Activated CD4-positive, CD25-positive, alpha-beta regulatory T cell treated with anti-CD3 and anti-CD28 coated beads, Interleukin-2, amount 50 U/mL, for 16 hours (primary cell): ENCODE results near the gene LRRC25.
"Not testable (repeated sequence)": the region's sequence is repeated elsewhere in the genome, so short reads cannot be mapped to it uniquely, and the experiment has no call there.

ENCODE experiments used
- DNase-seq: peaks from one replicate; pipeline ENCODE4 v3.0.0-alpha.2; 2020; ENCODE audit warnings: low read depth, low spot score

The LRRC25 gene

DNA sequence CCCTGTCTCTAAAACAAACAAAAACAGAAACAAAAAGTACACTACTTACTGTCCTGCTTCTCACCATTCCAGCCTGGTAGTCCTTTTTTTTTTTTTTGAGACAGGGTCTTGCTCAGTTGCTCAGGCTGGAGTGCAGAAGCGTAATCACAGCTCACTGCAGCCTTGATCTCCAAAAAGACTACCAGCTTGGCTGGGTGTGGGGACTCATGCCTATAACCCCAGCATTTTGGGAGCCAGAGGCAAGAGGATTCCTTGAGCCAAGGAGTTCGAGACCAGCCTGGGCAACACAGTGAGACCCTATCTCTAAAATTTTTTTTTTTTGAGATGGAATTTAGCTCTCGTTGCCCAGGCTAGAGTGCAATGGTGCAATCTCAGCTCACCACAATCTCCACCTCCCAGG, 16.6 kb downstream of the LRRC25 start:
- DNase-seq = no peak

DNA sequence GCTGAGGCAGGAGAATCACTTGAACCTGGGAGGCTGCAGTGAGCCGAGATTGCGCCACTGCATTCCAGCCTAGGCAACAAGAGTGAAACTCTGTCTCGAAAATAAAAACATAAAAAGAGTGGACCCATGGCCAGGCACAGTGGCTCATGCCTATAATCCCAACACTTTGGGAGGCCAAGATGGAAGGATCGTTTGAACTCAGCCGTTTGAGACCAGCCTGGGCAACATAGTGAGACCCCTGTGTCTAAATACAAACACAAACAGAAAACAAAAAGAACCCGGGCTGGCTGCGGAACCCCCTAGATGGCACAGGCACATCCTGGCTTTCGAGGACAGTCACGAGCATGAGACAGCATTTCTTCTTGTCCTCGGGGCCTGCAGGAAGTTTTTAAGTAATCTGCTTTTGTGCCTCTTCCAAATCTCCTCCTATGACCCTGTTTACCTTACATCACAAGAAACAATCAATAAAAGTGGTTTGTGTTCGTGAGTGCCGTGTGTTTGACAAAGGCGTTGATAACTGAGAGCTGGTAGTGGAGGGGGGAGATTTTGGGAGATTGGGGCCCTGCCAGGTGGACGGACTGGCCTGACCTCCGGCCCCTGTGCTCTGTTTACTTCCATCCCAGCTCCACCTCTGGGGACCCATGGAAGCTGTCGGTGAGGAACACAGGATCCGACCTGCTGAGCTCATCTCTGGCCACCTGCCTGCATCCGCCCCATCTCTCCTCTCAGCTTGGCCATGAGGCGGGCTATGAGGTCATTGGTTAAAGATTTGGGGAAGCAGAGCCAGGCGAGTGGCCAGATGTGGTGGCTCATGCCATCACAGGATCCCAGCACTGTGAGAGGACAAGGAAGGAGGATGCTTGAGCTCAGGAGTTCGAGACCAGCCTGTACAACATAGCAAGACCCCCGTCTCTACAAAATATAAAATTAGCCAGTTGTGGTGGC, 17.3 kb downstream of the LRRC25 start:
- DNase-seq = no peak

- no peak for DNase-seq
These were observed 20.4 kb downstream of the LRRC25 start for GRCh38 chr19:18377026-18377425.

GRCh38 chr19:18373892-18374629, 23.4 kb downstream of the LRRC25 start:
- no peak for DNase-seq

GRCh38 chr19:18373407-18373891, 24.0 kb downstream of the LRRC25 start:
- DNase-seq = no peak

DNA sequence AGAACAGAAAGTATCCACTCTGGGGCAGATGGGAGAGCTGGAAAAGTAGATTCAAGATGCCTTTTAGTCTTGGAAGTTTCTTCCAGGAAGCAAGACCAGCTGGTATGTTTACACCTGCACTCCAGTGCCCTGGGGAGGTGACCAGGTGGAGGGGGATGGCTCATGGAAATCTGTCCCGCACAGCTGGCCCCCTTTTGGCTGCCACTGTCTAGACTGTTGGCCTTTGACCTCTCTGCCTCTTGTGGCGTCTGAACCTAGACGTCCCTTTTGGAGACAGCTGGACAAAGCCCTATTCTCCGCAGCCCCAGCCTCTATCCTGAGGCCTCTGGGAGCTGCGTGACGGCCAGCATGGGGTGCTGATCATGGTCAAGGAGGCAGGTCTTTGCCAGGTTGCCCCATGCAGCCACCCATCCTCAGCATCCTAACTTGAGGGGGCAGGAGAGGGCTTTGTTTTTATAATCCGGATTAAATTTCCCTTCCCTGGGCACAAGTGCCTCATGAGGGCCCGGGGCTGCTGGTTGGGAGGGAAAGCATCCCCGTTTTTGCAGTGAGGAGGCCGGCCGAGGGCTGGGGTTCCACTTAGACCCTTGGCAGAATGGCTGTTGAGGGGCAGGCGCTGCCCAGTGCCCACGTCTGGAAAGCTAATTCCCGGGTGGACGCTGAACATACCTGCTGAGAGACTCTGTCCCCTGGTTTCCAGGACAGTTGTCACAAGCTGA, 28.8 kb downstream of the LRRC25 start:
- no peak for DNase-seq

DNA sequence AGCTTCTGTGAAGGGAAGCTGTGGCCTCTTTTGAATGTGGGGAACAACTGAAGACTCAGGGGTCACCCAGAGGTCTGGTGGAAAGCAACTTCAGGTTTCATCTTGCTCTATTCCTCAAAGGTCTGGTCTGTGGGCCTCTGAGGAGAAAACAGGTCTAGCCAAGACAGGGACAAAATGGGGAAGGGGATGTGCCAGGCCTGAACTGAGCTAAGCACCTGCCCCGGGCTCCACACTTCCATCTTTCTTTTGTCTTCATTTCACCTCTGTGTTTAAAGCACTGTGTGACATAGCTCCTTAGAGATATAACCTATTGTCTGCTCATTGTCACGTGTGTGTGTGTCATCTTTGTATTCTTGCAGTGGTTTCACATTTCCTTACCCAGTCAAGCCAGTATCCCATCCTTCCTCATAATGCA, 31.4 kb downstream of the LRRC25 start:
- no peak for DNase-seq

DNA sequence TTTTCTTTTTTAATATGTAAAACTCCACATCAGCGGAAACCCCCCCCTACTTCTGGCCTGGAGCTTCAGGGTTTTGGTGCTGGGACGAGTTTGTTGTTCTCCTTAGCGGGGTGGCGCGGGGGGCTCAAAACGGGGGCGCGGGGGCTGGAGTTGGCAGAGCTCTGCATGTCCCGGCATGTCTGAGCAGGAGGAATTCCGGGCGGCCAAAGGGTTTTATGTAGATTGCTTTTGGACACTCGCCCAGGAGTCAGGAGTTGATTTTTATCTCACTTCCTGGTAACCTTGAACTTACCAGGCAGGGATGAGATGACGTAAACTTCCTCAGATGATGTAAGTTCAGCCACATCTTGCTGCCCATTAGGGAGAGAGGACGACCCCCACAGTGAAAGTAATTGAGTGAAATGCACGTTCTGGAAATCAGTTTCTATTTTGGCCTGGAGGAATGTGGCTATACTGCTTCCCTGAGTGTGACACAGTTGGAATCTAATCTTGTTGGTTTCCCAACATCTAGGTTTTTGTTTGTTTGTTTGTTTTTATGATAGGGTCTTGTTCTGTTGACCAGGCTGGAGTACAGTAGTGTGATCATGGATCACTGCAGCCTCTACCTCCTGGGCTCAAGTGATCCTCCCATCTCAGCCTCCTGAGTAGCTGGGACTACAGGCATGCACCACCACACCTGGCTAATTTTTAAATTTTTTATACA, 32.4 kb downstream of the LRRC25 start:
- DNase-seq = no peak

DNA sequence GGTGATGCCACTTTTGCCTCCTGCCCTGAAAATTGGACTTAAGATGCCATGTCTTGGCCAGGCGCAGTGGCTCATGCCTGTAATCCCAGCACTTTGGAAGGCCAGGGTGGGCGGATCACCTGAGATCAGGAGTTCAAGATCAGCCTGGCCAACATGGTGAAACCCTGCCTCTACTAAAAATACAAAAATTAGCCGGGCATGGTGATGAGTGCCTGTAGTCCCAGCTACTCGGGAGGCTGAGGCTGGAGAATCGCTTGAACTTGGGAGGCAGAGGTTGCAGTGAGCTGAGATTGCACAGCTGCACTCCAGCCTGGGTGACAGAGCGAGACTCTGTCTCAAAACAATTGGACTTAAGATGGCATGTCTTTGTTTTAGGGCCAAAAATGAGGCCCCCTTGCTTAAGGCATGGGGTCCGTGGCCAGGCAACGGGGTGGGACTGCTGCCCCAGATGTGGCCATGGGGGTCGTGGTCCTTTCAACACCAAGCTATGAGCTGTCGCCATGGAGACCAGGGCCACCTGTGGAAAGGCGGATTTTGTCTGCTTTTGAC, 33.1 kb downstream of the LRRC25 start:
- not testable (repeated sequence) for DNase-seq

- DNase-seq = no peak
These were observed 33.6 kb downstream of the LRRC25 start for GRCh38 chr19:18363787-18364186.

DNA sequence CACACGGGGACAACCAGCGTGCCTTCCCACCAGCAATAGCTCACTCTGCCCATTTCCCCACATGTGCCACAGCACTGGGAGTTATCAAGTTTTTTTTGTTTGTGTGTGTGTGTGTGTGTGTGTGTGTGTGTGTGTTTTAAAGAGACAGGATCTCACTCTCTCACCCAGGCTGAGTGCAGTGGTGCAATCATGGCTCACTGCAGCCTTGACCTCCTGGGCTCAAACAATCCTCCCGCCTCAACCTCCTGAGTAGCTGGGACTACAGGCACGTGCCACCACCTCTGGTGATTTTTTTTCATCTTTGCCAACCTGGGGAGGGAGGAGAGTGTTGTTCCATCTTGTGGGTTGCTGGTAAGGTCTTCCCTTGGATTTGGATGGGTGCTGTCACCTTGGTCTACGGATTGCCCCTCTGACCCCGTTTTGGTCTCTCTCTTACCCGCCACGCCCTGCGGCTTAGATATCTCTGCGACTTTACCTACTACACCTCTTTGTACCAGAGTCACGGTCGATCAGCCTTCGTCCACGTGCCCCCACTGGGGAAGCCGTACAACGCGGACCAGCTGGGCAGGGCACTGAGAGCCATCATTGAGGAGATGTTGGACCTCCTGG, 34.4 kb downstream of the LRRC25 start:
- DNase-seq = no peak

GRCh38 chr19:18361646-18362045, 35.8 kb downstream of the LRRC25 start:
- no peak for DNase-seq

- DNase-seq = no peak
These were observed 40.4 kb downstream of the LRRC25 start for GRCh38 chr19:18357041-18357440.

- not testable (repeated sequence) for DNase-seq
These were observed 42.7 kb downstream of the LRRC25 start for GRCh38 chr19:18354743-18355142.

- no peak for DNase-seq
These were observed 43.9 kb downstream of the LRRC25 start for GRCh38 chr19:18353378-18354005.

DNA sequence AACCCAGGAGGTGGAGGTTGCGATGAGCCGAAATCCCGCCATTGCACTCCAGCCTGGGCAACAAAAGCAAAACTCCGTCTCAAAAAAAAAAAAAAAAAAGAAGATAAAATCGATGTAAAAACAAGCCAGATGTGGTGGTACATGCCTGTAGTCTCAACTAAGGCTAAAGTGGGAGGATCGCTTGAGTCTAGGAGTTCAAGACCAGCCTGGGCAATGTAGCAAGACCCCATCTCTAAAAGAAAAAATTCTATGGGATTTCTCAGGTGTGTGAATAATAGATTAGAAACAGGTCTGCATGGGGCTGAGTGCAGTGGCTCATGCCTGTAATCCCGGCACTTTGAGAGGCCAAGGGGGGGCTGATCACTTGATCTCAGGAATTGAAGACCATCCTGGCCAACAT, 45.9 kb downstream of the LRRC25 start:
- DNase-seq = no peak

GRCh38 chr19:18350490-18350889, 46.9 kb downstream of the LRRC25 start:
- no peak for DNase-seq

- DNase-seq = no peak
These were observed 47.8 kb downstream of the LRRC25 start for GRCh38 chr19:18349524-18350128.

DNA sequence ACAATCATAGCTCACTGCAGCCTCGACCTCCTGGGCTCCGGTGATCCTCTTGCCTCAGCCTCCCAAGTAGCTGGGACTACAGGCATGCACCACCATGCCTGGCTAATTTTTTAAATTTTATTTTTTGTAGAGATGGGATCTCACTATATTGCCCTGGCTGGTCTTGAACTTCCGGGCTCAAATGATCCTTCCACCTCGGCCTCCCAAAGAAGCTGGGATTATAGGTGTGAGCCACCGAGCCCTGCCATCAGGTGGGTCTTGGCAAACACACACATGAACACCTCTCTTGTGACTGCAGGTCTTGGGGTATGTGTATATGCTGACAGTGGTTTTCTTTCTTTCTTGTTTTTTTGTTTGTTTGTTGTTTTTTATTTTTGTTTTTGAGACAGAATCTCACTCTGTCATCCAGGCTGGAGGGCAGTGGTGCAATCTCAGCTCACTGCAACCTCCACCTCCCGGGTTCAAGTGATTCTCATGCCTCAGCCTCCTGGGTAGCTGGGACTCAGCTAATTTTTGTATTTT, 48.5 kb downstream of the LRRC25 start:
- not testable (repeated sequence) for DNase-seq
